AG04450 (cell line): ENCODE measurements around the gene CHST13. TPM values are rescaled to one million over a fixed set of nuclear protein-coding genes. Genes with fewer than 3 reads are reported as not detected.

Experiments
- CTCF ChIA-PET: fragments of 300-600, 350-600 bp; formaldehyde crosslinking; extraction: SDS; loops from one replicate; lab custom pipeline; 2022; ENCODE audit warnings: antibody characterized with exemption, inconsistent platforms; lab: Charles Lee
- POLR2A ChIA-PET: fragments of 350-600 bp; formaldehyde crosslinking; extraction: SDS; loops from one replicate; lab custom pipeline; 2021; ENCODE audit warnings: antibody characterized with exemption, inconsistent platforms; lab: Yijun Ruan, JAX
- DNase-seq: peaks from one replicate; pipeline ENCODE4 v3.0.0-alpha.2; 2011; ENCODE audit warnings: low read depth, low spot score
- H3K27ac ChIP-seq: one replicate; pipeline ENCODE4 v1.5.1; 2012; ENCODE audit warnings: low read depth, low read length, control low read depth
- H3K27me3 ChIP-seq: one replicate; pipeline ENCODE4 v1.6.0; 2012; ENCODE audit warnings: low read length; ENCODE audit not compliant: control insufficient read depth, insufficient read depth
- H3K4me3 ChIP-seq: 2 replicates; pipeline ENCODE4 v1.5.1; 2011; ENCODE audit warnings: mild to moderate bottlenecking, low read depth, low read length, control low read depth
- H3K9me3 ChIP-seq: 2 replicates; pipeline ENCODE4 v1.5.1; 2012; ENCODE audit warnings: low read length; ENCODE audit not compliant: control insufficient read depth, insufficient read depth
- CTCF ChIP-seq: IDR thresholded peaks from 2 replicates; pipeline ENCODE4 v1.5.1; 2011; ENCODE audit warnings: low read depth, low read length, control low read depth, inconsistent platforms
- polyA plus RNA-seq: library from polyadenylated mRNA; depleted of rRNA; stranded (reverse); fragments of >200 nt; gene quantifications from 2 replicates; pipeline ENCODE4 v1.2.3, GENCODE V29; 2011

CHST13 gene
- polyA plus RNA-seq, 1 experiment: not detected

- Histone ChIP-seq H3K27ac (no peak overlapping the region), H3K9me3 (no peaks in the 10 kb centered on the region; the same call in 1 of the 2 replicates), H3K27me3 (peaks cover 18% of the 10 kb centered on the region), H3K4me3 (no peak overlapping the region)
- POLR2A ChIA-PET: no interaction called here
- CTCF ChIA-PET: interaction anchor here (1.9 kb wide), 1 partner anchor 25 kb away, joined by 8 read pairs; no protein-coding TSS in a partner anchor
- no peak for DNase-seq
- no peak for TF ChIP-seq CTCF
These were observed 26.8 kb upstream of the CHST13 start for GRCh38 chr3:126496894-126497850.

- ChIA-PET CTCF (no interaction called here), POLR2A (no interaction called here)
- no peak for TF ChIP-seq CTCF
- no peak for DNase-seq
- Histone ChIP-seq H3K4me3 (no peak overlapping the region), H3K27ac (no peak overlapping the region), H3K27me3 (peaks cover 18% of the 10 kb centered on the region), H3K9me3 (no peaks in the 10 kb centered on the region; the same call in 1 of the 2 replicates)
These were observed 26.0 kb upstream of the CHST13 start for GRCh38 chr3:126497956-126498355.

GRCh38 chr3:126498461-126498860, 25.5 kb upstream of the CHST13 start:
- TF ChIP-seq CTCF: no peak
- Histone ChIP-seq H3K27me3 (peaks cover 17% of the 10 kb centered on the region), H3K27ac (no peak overlapping the region), H3K4me3 (no peak overlapping the region), H3K9me3 (no peaks in the 10 kb centered on the region; the same call in 1 of the 2 replicates)
- CTCF ChIA-PET: interaction anchor here (0.6 kb wide), 1 partner anchor 25 kb away, joined by 4 read pairs; the partner anchor contains the start of gene CHST13
- POLR2A ChIA-PET: no interaction called here
- DNase-seq: no peak

GRCh38 chr3:126498929-126499328, 25.0 kb upstream of the CHST13 start:
- no peak for TF ChIP-seq CTCF
- Histone ChIP-seq H3K27me3 (peaks cover 12% of the 10 kb centered on the region), H3K4me3 (no peak overlapping the region), H3K9me3 (no peaks in the 10 kb centered on the region; the same call in 1 of the 2 replicates), H3K27ac (no peak overlapping the region)
- CTCF ChIA-PET: interaction anchor here (0.6 kb wide), 1 partner anchor 25 kb away, joined by 4 read pairs; the partner anchor contains the start of gene CHST13
- DNase-seq: no peak
- POLR2A ChIA-PET: no interaction called here

GRCh38 chr3:126499401-126499800, 24.6 kb upstream of the CHST13 start:
- Histone ChIP-seq H3K4me3 (no peak overlapping the region), H3K27ac (no peak overlapping the region), H3K9me3 (no peaks in the 10 kb centered on the region; the same call in 1 of the 2 replicates), H3K27me3 (peaks cover 12% of the 10 kb centered on the region)
- no peak for TF ChIP-seq CTCF
- DNase-seq: no peak
- CTCF ChIA-PET: no interaction called here
- POLR2A ChIA-PET: no interaction called here
